ENCODE data around the gene DPPA5. TPM values are rescaled to one million over a fixed set of nuclear protein-coding genes. Genes with fewer than 3 reads are reported as not detected.
"Not testable (repeated sequence)": the region's sequence is repeated elsewhere in the genome, so short reads cannot be mapped to it uniquely, and the experiment has no call there.

DPPA5 gene
- polyA plus RNA-seq, 1 donor, result not detected

- no peak for DNase-seq
- H3K9me3 ChIP-seq (ENCODE audit: control insufficient read depth, low read depth, low read length), result no peaks in the 10 kb centered on the region
- H3K27me3 ChIP-seq (ENCODE audit: control insufficient read depth, insufficient read depth, low read length), result no peaks in the 10 kb centered on the region
- no CpG with 5 or more reads among the region's 4 CpGs for WGBS (ENCODE audit: insufficient coverage, low lambda C conversion rate)
- H3K4me3 ChIP-seq (ENCODE audit: low read length), result peak overlapping the region; percentile 48
- no peak overlapping the region for H3K27ac ChIP-seq (ENCODE audit: low read length)
- no peaks in the 10 kb centered on the region for H3K36me3 ChIP-seq (ENCODE audit: control insufficient read depth, insufficient read depth, low read length)
- H3K4me1 ChIP-seq (ENCODE audit: control insufficient read depth, insufficient read depth, low read length), result no peaks in the 10 kb centered on the region
Measured at GRCh38 chr6:73388433-73388799, 34.3 kb upstream of the DPPA5 start.

- no CpG with 5 or more reads among the region's 6 CpGs for WGBS (ENCODE audit: insufficient coverage, low lambda C conversion rate)
- no peaks in the 10 kb centered on the region for H3K27me3 ChIP-seq (ENCODE audit: control insufficient read depth, insufficient read depth, low read length)
- H3K9me3 ChIP-seq (ENCODE audit: control insufficient read depth, low read depth, low read length), result no peaks in the 10 kb centered on the region
- DNase-seq, result no peak
- H3K4me3 ChIP-seq (ENCODE audit: low read length), result no peak overlapping the region
- no peaks in the 10 kb centered on the region for H3K36me3 ChIP-seq (ENCODE audit: control insufficient read depth, insufficient read depth, low read length)
- H3K4me1 ChIP-seq (ENCODE audit: control insufficient read depth, insufficient read depth, low read length), result no peaks in the 10 kb centered on the region
- no peak overlapping the region for H3K27ac ChIP-seq (ENCODE audit: low read length)
Measured at GRCh38 chr6:73382462-73383113, 28.5 kb upstream of the DPPA5 start.

GRCh38 chr6:73381531-73381930, 27.5 kb upstream of the DPPA5 start:
- no CpG with 5 or more reads among the region's 10 CpGs for WGBS (ENCODE audit: insufficient coverage, low lambda C conversion rate)

GRCh38 chr6:73377225-73377624, 23.1 kb upstream of the DPPA5 start:
- no peaks in the 10 kb centered on the region for H3K36me3 ChIP-seq (ENCODE audit: control insufficient read depth, insufficient read depth, low read length)
- WGBS (ENCODE audit: insufficient coverage, low lambda C conversion rate), result no CpG with 5 or more reads among the region's 3 CpGs
- H3K27me3 ChIP-seq (ENCODE audit: control insufficient read depth, insufficient read depth, low read length), result no peaks in the 10 kb centered on the region
- no peak for DNase-seq
- no peaks in the 10 kb centered on the region for H3K9me3 ChIP-seq (ENCODE audit: control insufficient read depth, low read depth, low read length)
- H3K27ac ChIP-seq (ENCODE audit: low read length), result no peak overlapping the region
- H3K4me1 ChIP-seq (ENCODE audit: control insufficient read depth, insufficient read depth, low read length), result no peaks in the 10 kb centered on the region
- H3K4me3 ChIP-seq (ENCODE audit: low read length), result no peak overlapping the region

More at GRCh38 chr6:73381531-73381930, 27.5 kb upstream of the DPPA5 start:
- H3K9me3 ChIP-seq (ENCODE audit: control insufficient read depth, low read depth, low read length); DNase-seq; H3K27ac ChIP-seq (ENCODE audit: low read length); H3K4me3 ChIP-seq (ENCODE audit: low read length); H3K4me1 ChIP-seq (ENCODE audit: control insufficient read depth, insufficient read depth, low read length); H3K36me3 ChIP-seq (ENCODE audit: control insufficient read depth, insufficient read depth, low read length); H3K27me3 ChIP-seq (ENCODE audit: control insufficient read depth, insufficient read depth, low read length): not testable (repeated sequence)

- Histone ChIP-seq H3K9me3 (ENCODE audit: control insufficient read depth, low read depth, low read length) (peaks cover 3% of the 10 kb centered on the region), H3K27me3 (ENCODE audit: control insufficient read depth, insufficient read depth, low read length) (no peaks in the 10 kb centered on the region), H3K36me3 (ENCODE audit: control insufficient read depth, insufficient read depth, low read length) (no peaks in the 10 kb centered on the region), H3K27ac (ENCODE audit: low read length) (no peak overlapping the region), H3K4me1 (ENCODE audit: control insufficient read depth, insufficient read depth, low read length) (no peaks in the 10 kb centered on the region), H3K4me3 (ENCODE audit: low read length) (no peak overlapping the region)
- WGBS (ENCODE audit: insufficient coverage, low lambda C conversion rate), result no CpG with 5 or more reads among the region's 1 CpG
- DNase-seq, result no peak
Measured at GRCh38 chr6:73375216-73375615, 21.1 kb upstream of the DPPA5 start.

- no peak overlapping the region for H3K27ac ChIP-seq (ENCODE audit: low read length)
- DNase-seq, result no peak
- H3K27me3 ChIP-seq (ENCODE audit: control insufficient read depth, insufficient read depth, low read length), result peaks cover 2% of the 10 kb centered on the region
- H3K4me1 ChIP-seq (ENCODE audit: control insufficient read depth, insufficient read depth, low read length), result no peaks in the 10 kb centered on the region
- no peak overlapping the region for H3K4me3 ChIP-seq (ENCODE audit: low read length)
- WGBS (ENCODE audit: insufficient coverage, low lambda C conversion rate), result 96% methylated on average over 4 of the region's 10 CpGs
- peaks cover 6% of the 10 kb centered on the region for H3K9me3 ChIP-seq (ENCODE audit: control insufficient read depth, low read depth, low read length)
- no peaks in the 10 kb centered on the region for H3K36me3 ChIP-seq (ENCODE audit: control insufficient read depth, insufficient read depth, low read length)
Measured at GRCh38 chr6:73372516-73372915, 18.4 kb upstream of the DPPA5 start.

- Histone ChIP-seq H3K36me3 (ENCODE audit: control insufficient read depth, insufficient read depth, low read length) (no peaks in the 10 kb centered on the region), H3K9me3 (ENCODE audit: control insufficient read depth, low read depth, low read length) (peaks cover 6% of the 10 kb centered on the region), H3K27me3 (ENCODE audit: control insufficient read depth, insufficient read depth, low read length) (peaks cover 2% of the 10 kb centered on the region), H3K4me1 (ENCODE audit: control insufficient read depth, insufficient read depth, low read length) (no peaks in the 10 kb centered on the region), H3K4me3 (ENCODE audit: low read length) (no peak overlapping the region), H3K27ac (ENCODE audit: low read length) (no peak overlapping the region)
- no CpG with 5 or more reads among the region's 4 CpGs for WGBS (ENCODE audit: insufficient coverage, low lambda C conversion rate)
- DNase-seq, result no peak
Measured at GRCh38 chr6:73371984-73372383, 17.9 kb upstream of the DPPA5 start.

- Histone ChIP-seq H3K27me3 (ENCODE audit: control insufficient read depth, insufficient read depth, low read length) (peaks cover 2% of the 10 kb centered on the region), H3K4me1 (ENCODE audit: control insufficient read depth, insufficient read depth, low read length) (no peaks in the 10 kb centered on the region), H3K36me3 (ENCODE audit: control insufficient read depth, insufficient read depth, low read length) (no peaks in the 10 kb centered on the region), H3K9me3 (ENCODE audit: control insufficient read depth, low read depth, low read length) (peaks cover 6% of the 10 kb centered on the region), H3K4me3 (ENCODE audit: low read length) (no peak within 1 kb of the TSS), H3K27ac (ENCODE audit: low read length) (no peak within 1 kb of the TSS)
- no CpG with 5 or more reads among the region's 36 CpGs for WGBS (ENCODE audit: insufficient coverage, low lambda C conversion rate)
- DNase-seq, result no peak
Measured at GRCh38 chr6:73369563-73369962, 15.5 kb upstream of the DPPA5 start, which contains the start of gene OOEP. Gene OOEP, minus strand, starts transcription at chr6:73369897. Its CDS starts 105 bp downstream, at chr6:73369792.

- Histone ChIP-seq H3K27me3 (ENCODE audit: control insufficient read depth, insufficient read depth, low read length) (peaks cover 2% of the 10 kb centered on the region), H3K4me1 (ENCODE audit: control insufficient read depth, insufficient read depth, low read length) (no peaks in the 10 kb centered on the region), H3K4me3 (ENCODE audit: low read length) (no peak overlapping the region), H3K27ac (ENCODE audit: low read length) (no peak overlapping the region), H3K36me3 (ENCODE audit: control insufficient read depth, insufficient read depth, low read length) (no peaks in the 10 kb centered on the region), H3K9me3 (ENCODE audit: control insufficient read depth, low read depth, low read length) (peaks cover 6% of the 10 kb centered on the region)
- DNase-seq, result no peak
- WGBS (ENCODE audit: insufficient coverage, low lambda C conversion rate), result 100% methylated on average over 1 of the region's 14 CpGs
Measured at GRCh38 chr6:73369157-73369556, 15.1 kb upstream of the DPPA5 start.

- DNase-seq, result no peak
- no peak overlapping the region for H3K27ac ChIP-seq (ENCODE audit: low read length)
- H3K4me1 ChIP-seq (ENCODE audit: control insufficient read depth, insufficient read depth, low read length), result no peaks in the 10 kb centered on the region
- no peak overlapping the region for H3K4me3 ChIP-seq (ENCODE audit: low read length)
- peaks cover 2% of the 10 kb centered on the region for H3K27me3 ChIP-seq (ENCODE audit: control insufficient read depth, insufficient read depth, low read length)
- no peaks in the 10 kb centered on the region for H3K36me3 ChIP-seq (ENCODE audit: control insufficient read depth, insufficient read depth, low read length)
- H3K9me3 ChIP-seq (ENCODE audit: control insufficient read depth, low read depth, low read length), result peaks cover 6% of the 10 kb centered on the region
- no CpG with 5 or more reads among the region's 4 CpGs for WGBS (ENCODE audit: insufficient coverage, low lambda C conversion rate)
Measured at GRCh38 chr6:73368675-73369074, 14.6 kb upstream of the DPPA5 start.

- no peaks in the 10 kb centered on the region for H3K4me1 ChIP-seq (ENCODE audit: control insufficient read depth, insufficient read depth, low read length)
- no CpG with 5 or more reads among the region's 16 CpGs for WGBS (ENCODE audit: insufficient coverage, low lambda C conversion rate)
Measured at GRCh38 chr6:73367761-73368355, 13.8 kb upstream of the DPPA5 start.

More at GRCh38 chr6:73367761-73368355, 13.8 kb upstream of the DPPA5 start:
- Histone ChIP-seq H3K4me3 (ENCODE audit: low read length) (no peak overlapping the region), H3K36me3 (ENCODE audit: control insufficient read depth, insufficient read depth, low read length) (no peaks in the 10 kb centered on the region), H3K9me3 (ENCODE audit: control insufficient read depth, low read depth, low read length) (peaks cover 14% of the 10 kb centered on the region), H3K27ac (ENCODE audit: low read length) (no peak overlapping the region), H3K27me3 (ENCODE audit: control insufficient read depth, insufficient read depth, low read length) (peaks cover 3% of the 10 kb centered on the region)
- no peak for DNase-seq
